Stimulated activated naive CD4-positive, alpha-beta T cell treated with Interleukin-2 at 50 U/mL for 16 hours (primary cell): ENCODE measurements around the gene PLEKHJ1.

ENCODE experiments used
- DNase-seq: peaks from one replicate; lab custom pipeline; 2025; lab: John Stamatoyannopoulos, UW

The PLEKHJ1 gene

DNA sequence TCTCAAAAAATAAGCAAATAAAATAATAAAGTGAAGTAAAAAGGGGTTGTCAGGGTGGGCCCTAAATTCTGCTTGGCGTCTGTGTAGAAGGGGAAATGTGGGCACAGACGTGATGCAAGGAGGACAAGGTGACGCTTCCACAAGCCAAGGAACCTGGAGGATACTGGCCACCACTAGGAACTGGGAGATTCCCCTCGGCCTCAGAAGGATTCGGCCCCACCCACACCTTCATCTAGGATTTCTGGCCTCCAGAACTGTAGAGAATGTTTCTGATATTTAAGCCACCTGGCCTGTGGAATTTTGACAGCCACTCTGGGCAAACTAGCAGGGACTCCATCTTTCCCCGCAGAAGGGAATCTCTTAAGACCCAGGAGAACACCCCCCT lies 1.1 kb downstream of the PLEKHJ1 start:
- no peak for DNase-seq

DNA sequence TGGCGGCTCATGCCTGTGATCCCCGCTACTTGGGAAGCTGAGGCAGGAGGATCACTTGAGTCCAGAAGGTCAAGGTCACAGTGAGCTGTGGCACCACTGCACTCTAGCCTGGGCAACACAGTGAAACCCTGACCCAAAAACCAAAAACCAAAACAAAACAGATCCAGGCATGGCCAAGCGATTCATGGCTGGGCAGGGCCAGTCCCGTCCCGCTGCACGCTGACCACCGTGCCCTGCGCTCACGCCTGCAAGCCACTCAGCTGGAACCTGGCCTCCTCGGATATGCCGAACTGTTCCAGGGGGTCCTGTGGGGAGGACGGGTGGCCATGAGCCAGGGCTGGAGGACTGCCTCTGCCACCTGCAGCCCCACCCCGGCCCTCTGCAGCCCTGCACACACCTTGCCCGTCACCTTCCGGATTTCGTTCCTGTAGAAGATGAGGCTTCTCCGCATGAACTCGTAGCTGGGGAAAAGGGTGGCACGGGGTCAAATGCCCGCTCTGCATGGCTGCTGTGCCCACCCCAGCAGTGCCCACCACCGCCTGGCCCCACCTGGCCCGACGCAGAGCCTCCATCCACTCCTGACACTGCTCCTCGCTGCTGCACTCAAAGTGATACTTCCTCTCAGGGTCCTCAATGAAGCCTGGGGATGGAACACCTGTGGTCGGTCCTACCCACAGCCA lies 2.4 kb downstream of the PLEKHJ1 start:
- DNase-seq: no peak

- DNase-seq: no peak
Observed at GRCh38 chr19:2232286-2233151, 3.6 kb downstream of the PLEKHJ1 start.

- no peak for DNase-seq
Observed at GRCh38 chr19:2231621-2232221, 4.4 kb downstream of the PLEKHJ1 start.

DNA sequence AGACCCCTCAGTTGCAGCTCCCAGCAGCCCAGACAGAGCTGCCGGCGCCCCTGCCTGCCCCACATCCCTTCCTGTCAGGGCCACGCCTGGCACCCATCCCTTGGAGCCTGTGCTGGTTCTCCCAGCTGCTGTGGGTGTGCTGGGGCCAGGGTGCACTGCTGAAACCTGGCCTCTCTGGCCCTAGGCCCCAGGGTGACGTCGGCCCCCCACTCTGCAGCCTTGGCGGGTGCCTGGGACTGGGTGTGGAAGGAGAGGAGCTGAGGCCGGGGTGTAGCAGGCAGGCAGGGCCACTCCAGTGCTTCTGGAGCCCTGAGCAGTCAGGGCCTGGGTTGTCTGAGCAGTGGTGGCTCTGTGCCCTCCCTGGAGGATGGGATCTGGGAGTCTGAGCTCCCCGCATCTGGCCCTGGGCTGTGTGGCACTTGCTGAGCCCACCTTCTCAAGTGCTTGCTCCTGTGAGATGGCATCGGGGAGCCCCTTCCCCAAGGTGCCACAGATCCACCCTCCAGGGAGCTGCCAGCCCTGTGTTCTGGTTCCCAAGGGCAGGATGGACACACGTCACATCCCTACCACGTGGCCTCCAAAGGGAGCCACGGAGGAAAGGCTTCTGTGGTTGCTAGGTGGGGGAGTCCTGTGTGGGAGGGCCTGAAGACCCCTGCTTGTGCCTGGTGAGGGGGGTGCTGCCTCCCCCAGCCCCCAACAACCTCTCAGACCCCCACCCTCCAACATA lies 5.2 kb downstream of the PLEKHJ1 start:
- DNase-seq: no peak

GRCh38 chr19:2230033-2230531 lies 6.0 kb downstream of the PLEKHJ1 start:
- no peak for DNase-seq

- no peak for DNase-seq
Observed at GRCh38 chr19:2229103-2230032, 6.8 kb downstream of the PLEKHJ1 start.

DNA sequence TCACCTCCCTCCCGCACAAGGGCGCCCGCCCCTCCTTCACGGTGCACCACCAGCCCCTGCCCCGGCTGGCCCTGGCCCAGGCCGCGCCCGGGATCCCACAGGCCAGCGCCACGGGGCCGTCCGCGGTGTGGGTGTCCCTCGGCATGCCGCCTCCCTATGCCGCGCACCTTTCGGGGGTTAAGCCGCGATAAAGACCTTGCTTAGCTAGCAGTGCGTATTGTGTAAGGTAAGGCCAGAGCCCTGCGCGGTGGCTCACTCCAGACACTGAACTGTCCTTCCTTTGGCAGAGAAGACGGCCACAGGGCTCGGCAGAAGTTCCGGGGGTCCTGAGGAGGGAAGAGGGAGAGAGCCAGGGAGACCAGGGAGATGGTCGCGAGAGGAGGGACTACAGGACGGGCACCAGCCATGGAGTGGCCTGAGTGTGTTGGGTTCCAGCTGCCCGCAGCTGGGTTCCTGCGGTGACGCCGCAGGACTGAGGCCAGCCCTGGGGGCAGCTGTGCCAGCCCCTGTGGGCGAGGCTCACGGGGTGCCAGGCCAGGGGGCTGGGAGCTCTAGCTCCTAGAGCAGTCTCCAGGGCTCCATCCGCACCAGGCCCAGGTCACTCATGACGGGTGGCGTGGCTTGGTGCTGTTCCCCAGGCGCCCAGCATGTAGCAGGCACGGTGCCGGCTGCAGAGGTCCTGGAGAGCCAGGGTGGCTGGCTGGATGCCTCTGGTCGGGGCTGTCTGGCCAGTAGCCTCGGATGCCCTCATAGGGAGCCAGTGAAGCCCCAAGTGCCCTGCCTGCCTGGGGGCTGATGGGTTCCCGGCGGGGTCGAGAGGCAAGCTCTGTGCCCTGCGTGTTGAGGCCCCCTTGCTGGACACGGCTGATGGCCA lies 7.7 kb downstream of the PLEKHJ1 start:
- no peak for DNase-seq

- no peak for DNase-seq
Observed at GRCh38 chr19:2227415-2228156, 8.5 kb downstream of the PLEKHJ1 start.

GRCh38 chr19:2226840-2227360 lies 9.2 kb downstream of the PLEKHJ1 start:
- DNase-seq: no peak

DNA sequence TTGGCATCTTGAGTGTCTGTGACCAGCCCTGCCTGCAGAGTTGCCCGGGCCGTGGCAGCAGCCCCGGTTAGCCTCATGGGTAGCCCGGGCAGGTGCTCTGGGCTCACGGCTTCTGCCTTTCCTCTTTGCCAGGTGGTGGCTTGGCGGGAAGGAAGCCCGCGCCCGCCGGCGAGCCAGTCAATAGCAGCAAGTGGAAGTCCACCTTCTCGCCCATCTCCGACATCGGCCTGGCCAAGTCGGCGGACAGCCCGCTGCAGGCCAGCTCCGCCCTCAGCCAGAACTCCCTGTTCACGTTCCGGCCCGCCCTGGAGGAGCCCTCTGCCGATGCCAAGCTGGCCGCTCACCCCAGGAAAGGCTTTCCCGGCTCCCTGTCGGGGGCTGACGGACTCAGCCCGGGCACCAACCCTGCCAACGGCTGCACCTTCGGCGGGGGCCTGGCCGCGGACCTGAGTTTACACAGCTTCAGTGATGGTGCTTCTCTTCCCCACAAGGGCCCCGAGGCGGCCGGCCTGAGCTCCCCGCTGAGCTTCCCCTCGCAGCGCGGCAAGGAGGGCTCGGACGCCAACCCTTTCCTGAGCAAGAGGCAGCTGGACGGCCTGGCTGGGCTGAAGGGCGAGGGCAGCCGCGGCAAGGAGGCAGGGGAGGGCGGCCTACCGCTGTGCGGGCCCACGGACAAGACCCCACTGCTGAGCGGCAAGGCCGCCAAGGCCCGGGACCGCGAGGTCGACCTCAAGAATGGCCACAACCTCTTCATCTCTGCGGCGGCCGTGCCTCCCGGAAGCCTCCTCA lies 9.9 kb downstream of the PLEKHJ1 start:
- DNase-seq: no peak

- DNase-seq: no peak
Observed at GRCh38 chr19:2225415-2226050, 10.6 kb downstream of the PLEKHJ1 start.

- DNase-seq: no peak
Observed at GRCh38 chr19:2224754-2225349, 11.3 kb downstream of the PLEKHJ1 start.

- no peak for DNase-seq
Observed at GRCh38 chr19:2223959-2224358, 12.2 kb downstream of the PLEKHJ1 start.

DNA sequence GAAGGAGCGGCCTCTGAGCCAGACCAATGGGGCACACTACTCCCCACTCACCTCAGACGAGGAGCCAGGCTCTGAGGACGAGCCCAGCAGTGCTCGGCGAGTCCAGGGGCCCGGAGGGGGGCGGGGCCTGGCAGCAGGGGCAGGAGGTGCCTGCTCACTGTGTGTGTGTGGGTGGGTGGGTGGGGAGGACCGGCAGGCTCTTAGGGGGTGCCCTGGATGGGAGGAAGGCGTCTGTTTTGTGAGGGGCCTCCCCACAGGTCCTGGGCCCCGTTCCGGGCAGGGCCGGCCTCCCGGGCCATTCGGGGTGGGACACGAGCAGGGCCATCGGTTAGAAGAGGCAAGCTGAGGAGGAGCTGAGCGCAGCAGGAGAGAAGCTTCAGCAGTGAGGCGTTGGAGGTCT lies 12.7 kb downstream of the PLEKHJ1 start:
- DNase-seq: no peak

DNA sequence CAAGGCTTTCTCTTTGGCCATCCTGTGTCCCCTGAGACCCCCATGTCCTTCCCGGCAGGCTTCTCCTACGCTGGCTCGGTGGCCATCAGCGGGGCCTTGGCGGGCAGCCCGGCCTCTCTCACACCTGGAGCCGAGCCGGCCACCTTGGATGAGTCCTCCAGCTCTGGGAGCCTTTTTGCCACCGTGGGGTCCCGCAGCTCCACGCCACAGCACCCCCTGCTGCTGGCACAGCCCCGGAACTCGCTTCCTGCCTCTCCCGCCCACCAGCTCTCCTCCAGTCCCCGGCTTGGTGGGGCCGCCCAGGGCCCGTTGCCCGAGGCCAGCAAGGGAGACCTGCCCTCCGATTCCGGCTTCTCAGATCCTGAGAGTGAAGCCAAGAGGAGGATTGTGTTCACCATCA lies 14.2 kb downstream of the PLEKHJ1 start:
- no peak for DNase-seq

DNA sequence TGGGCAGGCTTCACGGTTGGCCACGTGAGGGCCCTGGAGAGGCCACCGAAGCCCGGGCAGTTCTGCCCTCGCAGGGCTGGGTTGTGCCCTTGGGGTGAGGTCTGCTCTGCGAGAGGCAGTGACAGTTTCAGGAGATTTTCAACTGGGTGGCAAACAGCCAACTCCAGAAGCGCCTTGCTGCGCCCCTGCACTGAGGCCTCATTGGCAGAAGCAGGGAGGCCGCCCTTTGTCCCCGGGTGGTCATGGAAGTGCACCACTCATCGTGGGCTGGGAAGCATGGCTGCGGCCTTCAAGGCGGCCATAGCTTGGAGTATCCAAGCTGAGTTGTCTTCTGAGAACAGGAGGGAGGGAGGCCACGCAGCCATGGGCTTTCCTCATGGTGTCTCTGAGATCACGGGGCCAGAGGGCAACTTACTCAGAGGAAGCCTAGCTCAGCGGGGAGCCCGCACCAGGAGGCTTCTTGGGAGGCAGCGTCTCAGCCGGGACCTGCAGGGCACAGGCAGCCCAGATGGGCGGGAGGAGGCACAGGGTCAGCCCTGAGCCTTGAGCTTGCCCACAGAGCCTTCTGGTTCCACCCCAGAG lies 14.8 kb downstream of the PLEKHJ1 start:
- no peak for DNase-seq
